Prostate gland (tissue), 2 donors: Measurements from ENCODE around the gene CTSF.

Source experiments
- CTCF ChIP-seq, 4 experiments: fragments of 200-600 bp in 2 of 4; fragments of 450-650 bp in 2 of 4; sonication (generic) in 2 of 4; IDR thresholded peaks; 1 replicate in 3 of 4; 2 replicates in 1 of 4; pipeline ENCODE4 v1.5.1; 2016 to 2019; ENCODE audit warnings: antibody characterized with exemption in 4 of 4, mild to moderate bottlenecking in 2 of 4, moderate library complexity in 2 of 4
- POLR2AphosphoS5 ChIP-seq: sonication (generic); formaldehyde crosslinking; IDR thresholded peaks from one replicate; pipeline ENCODE4 v1.6.1; 2017; ENCODE audit warnings: antibody characterized with exemption

GRCh38 chr11:66557733-66558326, 10.6 kb downstream of the CTSF start:
- no peak for TF ChIP-seq CTCF (IDR thresholded peaks at IDR 0.05)
- TF ChIP-seq POLR2AphosphoS5, result no peak
